Measurements from ENCODE around the gene CD33. TPM values are rescaled to one million over a fixed set of nuclear protein-coding genes. Genes with fewer than 3 reads are reported as not detected.
A peak's percentile ranks its signal among the peaks of the same experiment; 100 is the strongest.

The CD33 gene
- polyA plus RNA-seq, 2 of the 4 experiments (the other 2 are of a cell fraction) = 0.10 TPM; not detected in 1

- DNase-seq (ENCODE audit: low read depth in 1 of 2, low spot score in 1 of 2) (no peak), ATAC-seq (no peak), FAIRE-seq (no peak)
- Histone ChIP-seq H3K27ac (no peak overlapping the region), H3K4me3 (no peak overlapping the region), H3K9me3 (no peaks in the 10 kb centered on the region), H3K4me1 (peaks cover 7% of the 10 kb centered on the region), H3K4me2 (no peak overlapping the region)
- 73% methylated on average over 9 of the region's 9 CpGs for WGBS (ENCODE audit: missing lambda C conversion rate)
- POLR2A ChIA-PET = no interaction called here
- CTCF ChIA-PET = no interaction called here
- no peak for TF ChIP-seq POLR2A (IDR thresholded peaks at IDR 0.05; ENCODE audit: low read length)
- no peak for TF ChIP-seq ZC3H11A (IDR thresholded peaks at IDR 0.05)
Observed at GRCh38 chr19:51192689-51193088, 32.2 kb upstream of the CD33 start.

DNA sequence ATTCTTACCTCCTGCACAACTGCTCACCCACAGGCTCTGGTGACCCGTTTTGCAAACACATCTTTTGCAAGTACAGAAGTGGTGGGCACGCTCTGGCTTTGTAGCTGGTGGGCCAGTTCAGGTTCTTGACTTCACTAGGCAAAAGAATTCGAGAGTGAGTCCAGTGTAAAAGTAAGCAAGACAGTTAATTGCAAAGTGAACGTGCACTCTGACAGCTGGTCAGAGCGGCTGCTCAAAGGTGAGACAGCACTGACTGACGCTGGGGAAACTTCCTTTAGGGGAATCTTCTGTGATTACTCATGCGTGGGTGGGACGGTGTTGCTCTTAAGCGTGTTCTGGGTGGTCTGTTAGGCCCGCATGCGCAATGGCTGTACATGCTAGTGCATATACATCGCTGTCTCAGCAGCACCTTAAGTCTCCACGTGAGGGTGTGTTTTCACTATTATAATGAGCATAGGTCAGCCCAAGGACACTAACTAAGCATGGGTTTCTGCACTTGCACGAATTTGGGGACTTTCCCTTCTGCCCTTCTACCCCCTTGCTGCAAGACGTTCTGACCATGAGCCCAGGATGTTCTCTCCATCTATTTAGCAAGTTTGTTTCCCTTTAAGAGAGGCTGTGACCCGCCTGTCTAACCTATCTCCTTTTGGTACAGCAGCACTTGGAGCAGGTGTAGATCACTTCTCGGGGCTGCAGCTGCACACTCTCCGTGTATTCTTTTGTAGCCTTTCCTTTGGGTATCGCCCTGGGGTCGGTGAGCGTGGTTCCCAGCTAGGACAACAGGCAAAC, 30.2 kb upstream of the CD33 start:
- Histone ChIP-seq H3K4me1 (peaks cover 7% of the 10 kb centered on the region), H3K4me2 (peak overlapping the region; percentile 61), H3K4me3 (no peak overlapping the region), H3K27ac (no peak overlapping the region), H3K9me3 (no peaks in the 10 kb centered on the region)
- DNase-seq (ENCODE audit: low read depth in 1 of 2, low spot score in 1 of 2) (no peak), FAIRE-seq (peak; percentile 80), ATAC-seq (peak; percentile 72 to 76; a peak in 5 of 6 replicates)
- CTCF ChIA-PET = interaction anchor here (0.9 to 1.1 kb wide), 2 partner anchors 10 to 17 kb away, joined by 3 to 4 read pairs; no protein-coding TSS in a partner anchor
- TF ChIP-seq RAD21 (conservative IDR thresholded peaks at IDR 0.05 in 1 of 2, IDR thresholded peaks at IDR 0.05 in 1 of 2) = peak in 1 of 2 experiments; percentile 11; a peak in 1 of 5 replicates
- no peak for TF ChIP-seq HDAC2 (IDR thresholded peaks at IDR 0.05)
- POLR2A ChIA-PET = no interaction called here
- 9% methylated on average over 21 of the region's 21 CpGs for WGBS (ENCODE audit: missing lambda C conversion rate)

DNA sequence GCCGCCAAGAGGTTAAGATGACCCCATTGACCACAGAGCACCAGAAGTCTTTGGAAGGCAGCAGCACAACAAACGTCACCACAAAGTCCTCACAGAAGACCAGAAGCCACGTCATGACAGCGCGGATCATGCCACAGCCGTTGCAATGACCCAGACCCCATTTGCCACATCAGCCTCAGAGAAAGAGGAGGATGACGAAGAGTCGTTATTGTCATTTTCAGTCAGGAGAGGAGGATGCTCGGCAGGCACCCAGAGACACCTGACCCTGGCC, 29.6 kb upstream of the CD33 start:
- 62% methylated on average over 9 of the region's 9 CpGs for WGBS (ENCODE audit: missing lambda C conversion rate)
- ChIA-PET CTCF (interaction anchor here (1.1 kb wide), 1 partner anchor 9 kb away, joined by 4 read pairs; no protein-coding TSS in a partner anchor), POLR2A (no interaction called here)
- Histone ChIP-seq H3K9me3 (no peaks in the 10 kb centered on the region), H3K4me1 (peaks cover 7% of the 10 kb centered on the region), H3K27ac (no peak overlapping the region), H3K4me3 (no peak overlapping the region), H3K4me2 (no peak overlapping the region)
- no peak for TF ChIP-seq NPAS2 (CRISPR knock-in tag; IDR thresholded peaks at IDR 0.05; ENCODE audit: borderline replicate concordance)
- TF ChIP-seq BHLHE40 (IDR thresholded peaks at IDR 0.05; ENCODE audit: low read depth, low read length) = no peak
- TF ChIP-seq SMC3 (IDR thresholded peaks at IDR 0.05) = no peak
- TF ChIP-seq CHD2 (IDR thresholded peaks at IDR 0.05; ENCODE audit: low read length, partially characterized antibody) = no peak
- no peak for TF ChIP-seq ZSCAN20 (CRISPR knock-in tag; IDR thresholded peaks at IDR 0.05)
- no peak for TF ChIP-seq EHF (CRISPR knock-in tag; IDR thresholded peaks at IDR 0.05)
- TF ChIP-seq ESRRA (IDR thresholded peaks at IDR 0.05; ENCODE audit: borderline replicate concordance, low read length) = no peak
- no peak for TF ChIP-seq HDAC2 (IDR thresholded peaks at IDR 0.05)
- no peak for TF ChIP-seq PHF8 (IDR thresholded peaks at IDR 0.05; ENCODE audit: borderline replicate concordance, low read depth)
- TF ChIP-seq HOXA7 (CRISPR knock-in tag; IDR thresholded peaks at IDR 0.05) = no peak
- TF ChIP-seq ATOH8 (CRISPR knock-in tag; IDR thresholded peaks at IDR 0.05; ENCODE audit: low read depth) = no peak
- no peak for TF ChIP-seq RCOR1 (IDR thresholded peaks at IDR 0.05; ENCODE audit: low read depth, low read length)
- TF ChIP-seq POLR2A (IDR thresholded peaks at IDR 0.05; ENCODE audit: low read length) = no peak
- TF ChIP-seq RNF2 (IDR thresholded peaks at IDR 0.05; ENCODE audit: borderline replicate concordance, low read depth) = no peak
- TF ChIP-seq NFE2L2 (conservative IDR thresholded peaks at IDR 0.05; ENCODE audit: low read length) = no peak
- TF ChIP-seq ELK1 (IDR thresholded peaks at IDR 0.05; ENCODE audit: low read depth, low read length) = no peak
- no peak for TF ChIP-seq EP300 (IDR thresholded peaks at IDR 0.05)
- no peak for TF ChIP-seq FOSB (CRISPR knock-in tag; IDR thresholded peaks at IDR 0.05)
- no peak for TF ChIP-seq ZC3H11A (IDR thresholded peaks at IDR 0.05)
- no peak for TF ChIP-seq KDM1A (IDR thresholded peaks at IDR 0.05; ENCODE audit: low read depth)
- DNase-seq (ENCODE audit: low read depth in 1 of 2, low spot score in 1 of 2) (no peak), ATAC-seq (no peak), FAIRE-seq (no peak)

Measured in A549 (cell line).